Naive thymus-derived CD4-positive, alpha-beta T cell (primary cell): ENCODE data around the gene RGMB. TPM values are rescaled to one million over a fixed set of nuclear protein-coding genes. Genes with fewer than 3 reads are reported as not detected.

Source experiments
- ATAC-seq: fragments of 150-1000 bp; cut with Tn5 transposase; 2 replicates; pipeline ENCODE4 v1.10.0; 2021; ENCODE audit warnings: mild to moderate bottlenecking, moderate library complexity
- CTCF ChIA-PET: fragments of 350-600 bp; sonication (Branson Sonifier 250); formaldehyde crosslinking; loops from one replicate; lab custom pipeline; 2021; ENCODE audit warnings: antibody characterized with exemption; lab: Charles Lee
- POLR2A ChIA-PET: fragments of 350-600 bp; sonication (Branson Sonifier 250); formaldehyde crosslinking; loops from one replicate; lab custom pipeline; 2021; ENCODE audit warnings: antibody characterized with exemption, inconsistent platforms; lab: Charles Lee
- DNase-seq, 9 donors: peaks; one replicate each; pipeline versions ENCODE4 v3.0.0 to v3.0.0-alpha.2; 2020 to 2022; ENCODE audit warnings: mixed read lengths in 1 of 9
- H3K27ac ChIP-seq: one replicate; pipeline ENCODE4 v1.7.0; 2013; ENCODE audit warnings: mild to moderate bottlenecking, low read depth, low read length, moderate library complexity
- H3K27me3 ChIP-seq, 2 donors: one replicate each; pipeline ENCODE4 v1.7.0; 2013; ENCODE audit warnings: low read length in 2 of 2, mild to moderate bottlenecking in 2 of 2, moderate library complexity in 2 of 2; ENCODE audit not compliant: control insufficient read depth in 2 of 2, insufficient read depth in 2 of 2
- H3K36me3 ChIP-seq, 3 experiments: 1 replicate in 2 of 3; 2 replicates in 1 of 3; pipeline ENCODE4 v1.7.0; 2013; ENCODE audit warnings: low read length in 3 of 3, mild to moderate bottlenecking in 3 of 3, moderate library complexity in 1 of 3; ENCODE audit not compliant: insufficient read depth in 3 of 3, control insufficient read depth in 2 of 3
- H3K4me1 ChIP-seq, 2 donors: one replicate each; pipeline ENCODE4 v1.7.0; 2013; ENCODE audit warnings: low read length in 2 of 2, mild to moderate bottlenecking in 2 of 2, moderate library complexity in 1 of 2; ENCODE audit not compliant: control insufficient read depth in 2 of 2, insufficient read depth in 2 of 2
- H3K4me3 ChIP-seq: 2 replicates; pipeline ENCODE4 v1.7.0; 2013; ENCODE audit warnings: mild to moderate bottlenecking, low read length
- H3K9me3 ChIP-seq, 3 experiments: 1 replicate in 2 of 3; 2 replicates in 1 of 3; pipeline ENCODE4 v1.7.0; 2013; ENCODE audit warnings: low read length in 3 of 3; ENCODE audit not compliant: control insufficient read depth in 2 of 3
- H3K27ac Mint-ChIP-seq, 9 donors: one replicate each; pipeline ENCODE4 v1.8.0; 2020 to 2022; ENCODE audit warnings: mixed read lengths in 9 of 9, mild to moderate bottlenecking in 8 of 9, moderate library complexity in 5 of 9, inconsistent platforms in 2 of 9
- H3K27me3 Mint-ChIP-seq, 5 donors: one replicate each; pipeline ENCODE4 v1.8.0; 2021 to 2022; ENCODE audit warnings: mixed read lengths in 5 of 5, mild to moderate bottlenecking in 1 of 5
- H3K36me3 Mint-ChIP-seq, 5 donors: one replicate each; pipeline ENCODE4 v1.8.0; 2020 to 2022; ENCODE audit warnings: mixed read lengths in 5 of 5, mild to moderate bottlenecking in 3 of 5, inconsistent platforms in 1 of 5
- H3K4me1 Mint-ChIP-seq, 7 donors: one replicate each; pipeline ENCODE4 v1.8.0; 2020 to 2022; ENCODE audit warnings: mixed read lengths in 7 of 7, mild to moderate bottlenecking in 3 of 7, inconsistent platforms in 1 of 7
- H3K4me3 Mint-ChIP-seq, 10 donors: one replicate each; pipeline ENCODE4 v1.8.0; 2020 to 2022; ENCODE audit warnings: mild to moderate bottlenecking in 10 of 10, mixed read lengths in 10 of 10, moderate library complexity in 6 of 10, inconsistent platforms in 2 of 10
- H3K9me3 Mint-ChIP-seq, 11 donors: one replicate each; pipeline ENCODE4 v1.8.0; 2020 to 2022; ENCODE audit warnings: mixed read lengths in 11 of 11, mild to moderate bottlenecking in 4 of 11, inconsistent platforms in 1 of 11, moderate library complexity in 1 of 11
- intact Hi-C, 2 donors: fragments of 100-400 bp; cut with micrococcal nuclease; formaldehyde crosslinking; loops; one replicate each; pipeline ENCODE4 v1.15.1; 2023
- polyA plus RNA-seq, 2 donors: library from polyadenylated mRNA; unstranded; fragments of 300-500 nt; fragmentation: Illumina TruSeq; gene quantifications; one replicate each; pipeline ENCODE4 v1.2.3, GENCODE V29; 2021
- total RNA-seq, 6 experiments: library from RNA in 5 of 6; stranded (reverse) in 5 of 6; gene quantifications; 1 replicate in 5 of 6; 2 replicates in 1 of 6; pipeline ENCODE4 v1.2.3 and lab custom pipeline; 2021 to 2026

RGMB gene
- total and polyA plus RNA-seq, 7 experiments from 2014 or later: 0.41 to 22.4 (median 9.5) TPM

GRCh38 chr5:98840946-98841345, 67.5 kb downstream of the RGMB start:
- Mint-ChIP-seq H3K9me3 (peaks cover 0 to 18% (median 3%) of the 10 kb centered on the region in 11 donors), H3K4me1 (peaks cover 0 to 7% (median 3%) of the 10 kb centered on the region in 7 donors), H3K4me3 (no peak overlapping the region), H3K27ac (no peak overlapping the region), H3K27me3 (peaks cover 0 to 3% (median 0%) of the 10 kb centered on the region in 5 donors), H3K36me3 (peaks cover 0 to 20% (median 6%) of the 10 kb centered on the region in 5 donors)
- DNase-seq (no peak), ATAC-seq (no peak)
- ChIA-PET CTCF (no interaction called here), POLR2A (no interaction called here)
- Histone ChIP-seq H3K27ac (no peak overlapping the region), H3K4me3 (no peak overlapping the region), H3K9me3 (no peaks in the 10 kb centered on the region), H3K36me3 (no peaks in the 10 kb centered on the region), H3K4me1 (no peaks in the 10 kb centered on the region), H3K27me3 (no peaks in the 10 kb centered on the region)
- intact Hi-C loops: no loop called here

GRCh38 chr5:98843481-98843880, 70.0 kb downstream of the RGMB start:
- Histone ChIP-seq H3K4me1 (no peaks in the 10 kb centered on the region), H3K27me3 (no peaks in the 10 kb centered on the region), H3K9me3 (no peaks in the 10 kb centered on the region), H3K36me3 (no peaks in the 10 kb centered on the region), H3K4me3 (no peak overlapping the region), H3K27ac (no peak overlapping the region)
- Mint-ChIP-seq H3K9me3 (peaks cover 0 to 18% (median 3%) of the 10 kb centered on the region in 11 donors), H3K27me3 (no peaks in the 10 kb centered on the region), H3K4me1 (peaks cover 0 to 7% (median 3%) of the 10 kb centered on the region in 7 donors), H3K36me3 (peaks cover 0 to 6% (median 0%) of the 10 kb centered on the region in 5 donors), H3K4me3 (no peak overlapping the region), H3K27ac (no peak overlapping the region)
- ATAC-seq: no peak
- ChIA-PET POLR2A (no interaction called here), CTCF (no interaction called here)
- DNase-seq: no peak
- intact Hi-C loops: no loop called here

- Mint-ChIP-seq H3K4me3 (no peak overlapping the region), H3K36me3 (peaks cover 0 to 3% (median 0%) of the 10 kb centered on the region in 5 donors), H3K27ac (no peak overlapping the region), H3K9me3 (peaks cover 0 to 18% (median 3%) of the 10 kb centered on the region in 11 donors), H3K27me3 (no peaks in the 10 kb centered on the region), H3K4me1 (peaks cover 0 to 1% (median under 1%) of the 10 kb centered on the region in 7 donors)
- H3K36me3 ChIP-seq: no peaks in the 10 kb centered on the region
- no peak for ATAC-seq
- intact Hi-C loops: no loop called here
- ChIA-PET CTCF (no interaction called here), POLR2A (no interaction called here)
- no peaks in the 10 kb centered on the region for H3K4me1 ChIP-seq
- no peak overlapping the region for H3K4me3 ChIP-seq
- no peaks in the 10 kb centered on the region for H3K27me3 ChIP-seq
- no peaks in the 10 kb centered on the region for H3K9me3 ChIP-seq
- H3K27ac ChIP-seq: no peak overlapping the region
- DNase-seq: no peak
Measured at GRCh38 chr5:98844865-98845264, 71.4 kb downstream of the RGMB start.

GRCh38 chr5:98845878-98846277, 72.4 kb downstream of the RGMB start:
- H3K9me3 Mint-ChIP-seq: peaks cover 0 to 18% (median 3%) of the 10 kb centered on the region in 11 donors
- DNase-seq: no peak
- H3K4me3 ChIP-seq: no peak overlapping the region
- intact Hi-C loops: no loop called here
- H3K27me3 ChIP-seq: no peaks in the 10 kb centered on the region
- no peaks in the 10 kb centered on the region for H3K4me1 ChIP-seq
- CTCF ChIA-PET: no interaction called here
- H3K4me3 Mint-ChIP-seq: no peak overlapping the region
- H3K4me1 Mint-ChIP-seq: no peaks in the 10 kb centered on the region
- H3K36me3 Mint-ChIP-seq: no peaks in the 10 kb centered on the region
- ATAC-seq: no peak
- no peaks in the 10 kb centered on the region for H3K36me3 ChIP-seq
- POLR2A ChIA-PET: no interaction called here
- no peaks in the 10 kb centered on the region for H3K9me3 ChIP-seq
- no peak overlapping the region for H3K27ac Mint-ChIP-seq
- H3K27me3 Mint-ChIP-seq: no peaks in the 10 kb centered on the region
- no peak overlapping the region for H3K27ac ChIP-seq

Other genes starting within 250 kb of the RGMB start
- 100 to 1,000 TPM in 2 of 5 experiments, 10 to 100 TPM in 3; 51.8 to 134 (median 92.4) TPM for gene CHD1, start 155.3 kb downstream of the RGMB start, total RNA-seq
- gene CHD1, start 155.3 kb downstream of the RGMB start, polyA plus RNA-seq: 10 to 100 TPM in 1 of 2 donors, 1 to 10 TPM in 1; 9.1 to 13.1 TPM